NCI-H524 (cell line): ENCODE results near the gene CBR3.
"Not testable (repeated sequence)": the region's sequence is repeated elsewhere in the genome, so short reads cannot be mapped to it uniquely, and the experiment has no call there.

ENCODE experiments used
- DNase-seq, 2 experiments: peaks; one replicate each; lab custom pipeline; 2025; lab: John Stamatoyannopoulos, UW

CBR3 gene

DNA sequence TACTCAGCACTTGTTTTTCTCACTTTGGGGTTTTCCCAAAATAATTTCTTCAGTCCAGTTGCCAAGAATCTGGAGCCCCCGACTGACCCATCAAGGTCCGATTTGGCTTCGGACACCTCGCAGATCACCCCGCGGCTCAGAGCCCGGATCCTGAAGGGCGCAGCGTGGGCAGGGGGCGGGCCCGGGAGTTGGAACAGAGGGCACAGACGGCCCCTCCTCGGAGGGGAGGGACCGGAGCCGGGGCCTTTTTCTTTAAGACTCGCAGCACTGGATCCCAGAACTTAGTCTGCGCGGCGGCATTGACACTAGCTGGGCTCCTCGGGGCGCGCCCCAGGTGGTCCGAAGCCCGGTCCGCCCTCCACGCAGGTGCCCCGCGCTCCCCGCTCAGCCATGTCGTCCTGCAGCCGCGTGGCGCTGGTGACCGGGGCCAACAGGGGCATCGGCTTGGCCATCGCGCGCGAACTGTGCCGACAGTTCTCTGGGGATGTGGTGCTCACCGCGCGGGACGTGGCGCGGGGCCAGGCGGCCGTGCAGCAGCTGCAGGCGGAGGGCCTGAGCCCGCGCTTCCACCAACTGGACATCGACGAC lies at the start of gene CBR3:
TSS of gene CBR3 (plus strand) at position 277 of the 588 bp plus-strand sequence. CDS start at position 391, 114 bp downstream.
- peak; percentile 21 to 52 for DNase-seq

DNA sequence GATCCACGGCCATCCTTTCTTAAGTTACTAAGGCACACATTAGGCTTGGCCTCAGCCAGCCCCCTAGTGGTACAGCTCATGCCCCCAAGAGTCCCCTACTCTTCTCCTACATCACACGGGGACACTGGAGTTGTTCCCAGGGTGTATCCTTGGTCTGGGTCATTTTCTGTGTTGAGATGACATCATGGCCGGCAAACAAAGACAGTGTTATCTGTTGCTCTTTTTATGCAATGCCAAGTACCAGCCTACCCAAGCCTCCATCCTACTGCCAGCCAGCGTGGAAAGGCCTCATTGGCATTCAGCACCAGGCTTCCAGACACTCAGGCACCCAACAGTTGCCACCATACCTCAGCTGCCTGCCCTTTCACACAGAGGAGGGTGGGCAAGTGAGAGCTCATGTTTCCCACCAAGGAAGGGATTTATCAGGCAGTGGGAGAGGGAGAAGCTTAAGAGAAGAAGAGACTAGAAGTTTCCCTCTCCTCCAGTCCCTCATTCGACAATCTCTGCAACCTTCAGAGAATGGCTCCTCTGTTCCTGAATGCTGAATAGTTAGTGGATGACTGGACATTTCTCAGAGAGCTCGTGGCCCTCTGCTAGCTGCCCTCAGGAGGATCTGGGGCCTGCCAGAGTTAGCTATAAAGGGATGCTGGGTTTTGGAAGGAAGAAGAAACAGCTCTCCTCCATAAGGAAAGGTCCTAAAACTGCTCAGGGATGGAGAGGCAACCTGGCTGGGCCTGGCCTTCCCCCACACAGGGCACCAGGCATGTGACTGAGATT lies 47.3 kb upstream of the CBR3 start:
- no peak for DNase-seq

DNA sequence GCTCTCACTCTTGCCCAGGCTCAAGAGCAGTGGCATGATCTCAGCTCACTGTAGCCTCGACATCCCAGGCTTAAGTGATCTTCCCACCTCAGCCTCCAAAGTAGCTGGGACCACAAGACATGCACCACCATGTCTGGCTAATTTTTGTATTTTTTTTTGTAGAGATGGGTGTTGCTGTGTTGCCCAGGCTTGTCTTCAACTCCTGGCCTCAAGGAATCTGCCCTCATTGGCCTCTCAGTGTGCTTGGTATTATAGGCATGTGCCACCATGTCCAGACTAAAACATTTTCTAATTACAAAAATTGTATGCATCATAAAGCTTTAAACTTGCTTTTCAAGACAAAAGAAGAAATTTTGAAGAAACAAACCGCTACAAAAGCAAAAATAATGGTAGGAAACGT lies 44.9 kb upstream of the CBR3 start:
- no peak for DNase-seq

DNA sequence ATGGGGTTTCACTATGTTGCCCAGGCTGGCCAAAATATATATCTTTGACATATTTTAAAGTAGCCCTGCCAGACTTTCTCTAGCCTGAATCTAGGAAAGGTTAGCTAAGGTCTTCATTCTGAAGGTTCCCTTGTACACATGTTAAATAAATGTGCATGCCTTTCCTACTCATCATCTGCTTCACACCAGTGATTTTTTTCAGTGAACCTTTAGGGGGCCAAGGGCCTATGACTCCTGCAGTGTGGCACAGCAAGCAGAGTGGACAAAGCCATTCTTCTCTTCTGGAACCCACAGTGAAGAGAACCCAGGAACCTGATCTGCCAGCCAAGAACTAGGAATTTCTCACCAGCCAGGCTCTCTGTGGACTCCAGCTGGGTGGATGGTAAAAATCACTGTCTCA lies 42.2 kb upstream of the CBR3 start:
- no peak for DNase-seq

DNA sequence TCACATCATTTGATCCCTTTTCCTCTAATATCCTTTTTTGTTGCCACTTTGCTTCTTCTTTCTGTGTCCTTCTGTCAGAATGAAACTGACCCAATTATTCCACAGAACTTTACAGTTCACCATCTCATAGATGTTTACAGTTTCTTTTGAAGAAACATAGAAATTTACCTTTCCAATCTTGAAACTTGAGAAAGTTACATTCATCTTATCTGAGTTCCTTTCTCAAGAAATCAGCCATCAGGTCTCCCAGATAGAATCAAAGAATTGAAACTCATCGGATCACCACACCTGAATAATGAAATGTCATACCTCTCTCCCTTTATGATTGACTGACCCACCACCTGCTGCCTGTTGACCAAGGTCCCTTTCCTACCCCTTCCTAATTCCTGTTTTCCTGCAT lies 41.4 kb upstream of the CBR3 start:
- DNase-seq = no peak

DNA sequence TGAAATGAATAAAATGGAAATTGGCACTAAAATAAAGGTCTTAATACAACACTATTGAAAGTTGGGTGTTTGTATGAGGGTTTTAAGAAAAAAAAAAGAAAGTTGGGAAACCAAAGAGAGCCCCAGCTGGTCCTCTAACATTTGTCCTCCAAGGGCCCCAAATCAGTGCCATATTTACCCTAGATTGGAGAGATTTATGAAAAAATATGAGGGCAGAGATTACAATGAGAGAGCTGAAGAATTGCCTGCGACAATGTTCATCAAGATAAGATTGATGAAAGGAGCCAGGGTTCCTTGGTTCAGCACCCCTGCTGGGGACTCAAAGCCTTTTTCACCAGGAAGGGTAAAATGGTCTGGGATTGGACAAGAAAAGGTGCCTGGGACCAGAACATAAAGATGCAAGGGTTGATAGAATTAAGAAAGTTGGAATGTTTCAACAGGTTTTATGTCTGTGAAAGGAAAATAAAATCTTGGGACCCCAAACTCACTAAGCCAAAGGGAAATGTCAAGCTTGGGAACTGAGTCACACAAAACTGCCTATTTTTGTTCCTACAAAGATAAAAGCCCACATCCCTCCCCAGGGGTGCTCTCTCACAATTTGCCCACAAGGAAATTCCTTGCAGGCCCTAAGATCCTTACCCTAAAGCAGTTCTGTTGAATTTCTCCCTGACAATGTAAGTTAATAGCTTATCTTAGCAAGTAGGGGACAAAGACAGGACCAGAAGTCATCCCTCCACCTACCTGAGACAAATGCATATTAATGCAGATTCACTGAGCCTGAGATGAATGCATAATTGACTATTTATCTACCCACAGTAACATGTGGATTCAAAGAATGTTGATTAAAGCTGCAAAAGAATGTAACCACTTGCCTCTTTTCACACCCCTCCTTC lies 38.2 kb upstream of the CBR3 start:
- DNase-seq = no peak

DNA sequence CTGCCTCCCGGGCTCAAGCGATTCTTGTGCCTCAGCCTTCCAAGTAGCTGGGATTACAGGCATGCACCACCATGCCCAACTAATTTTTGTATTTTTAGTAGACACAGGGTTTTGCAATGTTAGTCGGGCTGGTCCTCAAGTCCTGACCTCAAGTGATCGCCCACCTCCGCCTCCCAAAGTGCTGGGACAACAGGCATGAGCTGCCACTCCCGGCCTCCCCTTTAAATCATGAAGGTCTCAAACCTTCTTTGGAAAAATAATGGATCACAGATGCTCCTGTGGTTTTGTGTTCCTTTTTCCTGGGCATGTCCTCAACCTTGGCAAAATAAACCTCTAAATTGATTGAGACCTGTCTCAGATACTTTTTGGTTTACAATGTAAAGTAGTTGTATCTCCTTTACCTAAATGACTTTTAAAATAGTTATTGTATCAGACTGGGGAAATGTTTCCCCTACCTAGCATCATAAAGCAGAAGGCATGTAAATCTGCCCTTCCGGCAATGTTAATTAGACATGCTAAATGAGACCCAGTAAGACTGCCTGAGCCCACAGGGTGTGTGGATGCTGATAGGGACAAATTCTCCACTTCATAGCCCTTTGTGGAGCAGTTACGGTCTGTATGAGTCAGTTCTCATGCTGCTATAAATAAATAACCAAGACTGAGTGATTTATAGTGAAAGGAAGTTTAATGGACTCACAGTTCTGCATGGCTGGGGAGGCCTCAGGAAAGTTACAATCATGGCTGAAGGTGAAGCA lies 37.3 kb upstream of the CBR3 start:
- DNase-seq = no peak

DNA sequence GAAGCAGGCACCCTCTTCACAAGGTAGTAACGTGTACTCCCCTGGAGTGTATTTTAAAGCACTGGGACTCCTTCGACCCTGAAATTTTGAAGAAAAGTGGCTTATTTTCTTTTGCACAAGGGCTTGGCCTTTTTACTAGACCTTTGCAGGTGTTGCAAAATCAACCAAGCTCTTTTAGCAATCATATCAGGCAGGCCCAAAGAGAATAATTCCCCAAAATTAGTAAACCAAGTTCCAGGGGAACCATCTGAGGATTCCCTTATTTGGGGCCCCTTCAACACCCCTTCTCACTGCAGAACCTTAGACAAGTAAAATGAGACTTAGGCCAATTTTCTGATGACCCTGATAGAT lies 36.7 kb upstream of the CBR3 start:
- no peak for DNase-seq

DNA sequence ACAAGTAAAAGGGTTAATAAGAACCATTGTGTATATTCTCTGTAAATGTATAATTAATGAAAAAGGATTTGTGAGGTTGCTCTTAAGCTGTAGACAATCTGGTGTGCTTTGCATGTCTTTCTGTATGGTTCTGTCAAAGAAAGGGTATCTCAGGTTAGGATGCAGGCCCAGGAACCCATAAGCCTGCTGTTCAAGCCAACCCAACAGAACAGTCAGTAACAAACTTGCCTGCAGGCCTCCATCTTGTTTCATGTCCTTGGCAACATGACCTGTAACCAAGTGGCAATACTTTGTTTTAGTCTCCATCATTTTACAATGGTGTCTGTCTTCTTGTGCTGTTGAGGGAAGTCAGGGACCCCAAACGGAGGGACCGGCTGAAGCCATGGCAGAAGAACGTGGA lies 35.9 kb upstream of the CBR3 start:
- no peak for DNase-seq

DNA sequence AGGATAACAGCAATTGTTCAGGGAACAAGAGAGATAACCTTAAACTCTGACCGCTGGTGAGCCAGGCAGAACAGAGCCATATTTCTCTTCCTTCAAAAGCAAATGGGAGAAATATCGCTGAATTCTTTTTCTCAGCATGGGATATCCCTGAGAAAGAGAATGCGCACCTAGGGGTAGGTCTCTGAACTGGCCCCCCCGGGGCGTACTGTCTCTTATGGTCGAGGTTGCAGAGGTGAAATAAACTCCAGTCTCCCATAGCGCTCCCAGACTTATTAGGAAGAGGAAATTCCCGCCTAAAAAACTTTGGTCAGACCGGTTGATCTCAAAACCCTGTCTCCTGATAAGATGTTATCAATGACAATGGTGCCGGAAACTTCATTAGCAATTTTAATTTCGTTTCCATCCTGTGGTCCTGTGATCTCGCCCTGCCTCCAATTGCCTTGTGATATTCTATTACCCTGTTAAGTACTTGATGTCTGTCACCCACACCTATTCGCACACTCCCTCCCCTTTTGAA lies 35.1 kb upstream of the CBR3 start:
- DNase-seq = not testable (repeated sequence)

DNA sequence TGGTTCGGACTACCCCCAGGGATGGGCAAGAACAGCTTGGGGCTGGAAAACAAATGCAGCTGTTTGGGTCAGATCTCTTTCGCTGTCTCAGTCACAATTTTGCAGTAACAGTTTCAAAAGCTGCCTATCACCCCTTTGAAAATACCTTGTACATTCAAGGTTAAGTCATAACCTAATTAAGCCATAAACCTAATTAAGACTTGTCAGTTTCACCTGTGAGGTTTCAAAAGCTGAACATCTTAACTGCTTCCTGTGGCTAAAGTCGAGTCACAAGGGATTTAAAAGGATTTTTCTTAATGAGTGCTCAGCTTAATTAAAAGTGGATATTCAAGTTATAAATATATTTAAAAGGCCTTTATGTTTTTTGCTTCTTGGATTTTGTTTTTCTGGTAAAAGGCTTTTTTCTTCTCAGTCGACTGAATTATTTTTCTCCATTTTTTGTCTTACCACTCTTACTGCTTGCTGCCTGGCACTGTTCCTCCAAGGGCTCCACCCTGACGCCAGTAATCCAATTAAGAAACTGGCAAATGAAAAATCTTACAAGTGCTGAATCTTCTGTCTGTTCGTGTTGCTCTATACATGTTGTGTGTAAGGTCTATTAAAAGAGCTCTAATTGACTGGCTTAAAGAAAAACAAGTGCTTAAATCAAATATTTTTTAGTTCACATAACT lies 33.8 kb upstream of the CBR3 start:
- peak; percentile 21 to 72 for DNase-seq

DNA sequence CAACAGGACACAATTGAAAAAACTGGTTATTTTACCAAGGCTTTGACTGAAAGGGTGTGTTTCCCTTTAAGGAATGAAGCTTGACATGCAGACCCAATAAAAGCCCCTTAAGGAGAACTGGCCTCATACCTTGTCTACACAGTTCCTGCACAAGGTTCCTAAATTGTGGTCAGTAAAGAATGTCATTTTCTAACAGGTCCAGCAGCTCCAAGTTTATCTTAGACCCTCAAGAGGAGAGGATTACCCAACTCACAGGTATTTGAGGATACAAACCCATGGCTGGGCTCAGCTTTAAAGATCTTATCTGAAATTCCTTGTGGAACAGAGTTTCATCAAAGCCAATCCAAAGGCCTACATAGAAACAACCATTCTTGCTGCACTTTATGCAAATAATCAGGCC lies 31.4 kb upstream of the CBR3 start:
- DNase-seq = no peak

DNA sequence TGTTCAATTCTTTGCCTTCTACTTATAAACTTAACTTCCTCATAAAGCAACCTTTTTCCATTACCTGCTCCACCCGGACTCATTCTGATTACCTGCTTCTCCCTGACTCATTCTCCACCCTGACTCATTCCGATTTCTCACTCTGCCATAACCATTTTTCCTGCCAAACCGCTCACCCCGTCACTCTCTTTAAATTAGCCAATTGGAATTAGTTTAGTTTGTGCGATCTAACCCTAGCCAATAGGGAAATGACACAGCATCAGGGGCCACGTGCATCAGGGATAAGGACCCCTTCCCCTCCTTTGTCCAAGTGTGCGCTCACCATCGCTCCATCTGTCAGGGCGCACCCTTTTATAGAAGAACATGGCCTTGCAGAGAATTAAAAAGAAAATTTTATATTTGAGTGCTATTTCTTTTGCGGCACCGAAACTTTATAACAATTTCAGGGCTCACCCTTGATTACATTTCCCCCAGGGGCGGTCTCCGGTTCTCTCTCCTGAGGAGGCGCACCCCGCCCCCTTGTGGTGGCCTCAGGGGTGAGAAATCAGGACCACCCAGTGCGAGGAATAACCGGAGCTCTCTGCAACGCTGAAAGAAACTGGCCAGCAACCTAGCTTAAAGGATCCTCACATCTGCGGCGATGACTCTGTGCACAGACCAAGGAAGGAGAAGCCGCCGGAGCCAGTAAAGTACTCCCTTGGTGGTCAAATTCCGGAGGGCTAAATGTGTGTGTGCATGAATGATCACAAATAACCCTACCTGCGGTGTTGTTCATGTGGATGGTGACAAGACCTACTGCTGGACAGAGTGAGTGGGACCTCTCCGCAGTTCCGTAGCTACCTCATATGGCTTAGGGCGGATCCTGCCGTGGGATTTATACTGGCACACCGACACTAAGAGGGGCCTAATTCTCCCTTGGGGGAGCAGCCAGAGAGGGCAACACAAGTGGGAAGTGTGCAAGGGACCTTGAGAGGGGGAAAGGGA lies 30.3 kb upstream of the CBR3 start:
- peak in 1 of 2 experiments; percentile 18 for DNase-seq

DNA sequence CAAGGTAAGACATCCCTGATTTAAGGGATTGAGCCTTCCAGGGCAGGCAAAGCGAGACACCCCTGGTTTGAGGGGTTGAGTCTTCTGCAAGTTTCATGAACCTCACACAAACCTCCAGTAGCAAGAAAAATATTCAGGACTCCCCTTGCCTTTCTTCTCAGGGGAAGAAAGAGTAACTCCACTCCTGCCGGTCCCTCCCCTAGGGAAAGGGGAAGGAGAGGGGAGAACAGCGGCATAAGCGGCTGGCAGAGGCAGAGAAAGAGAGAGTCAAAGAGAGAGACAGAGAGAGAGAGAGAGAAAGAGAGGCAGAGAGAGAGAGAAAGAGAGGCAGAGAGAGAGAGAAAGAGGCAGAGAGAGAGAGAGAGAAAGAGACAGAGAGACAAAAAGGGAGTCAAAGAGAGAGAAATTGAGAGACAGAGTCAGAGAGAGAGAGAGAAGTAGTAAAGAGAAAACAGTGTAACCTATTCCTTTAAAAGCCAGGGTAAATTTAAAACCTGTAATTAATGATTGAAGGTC lies 29.5 kb upstream of the CBR3 start:
- DNase-seq = no peak

DNA sequence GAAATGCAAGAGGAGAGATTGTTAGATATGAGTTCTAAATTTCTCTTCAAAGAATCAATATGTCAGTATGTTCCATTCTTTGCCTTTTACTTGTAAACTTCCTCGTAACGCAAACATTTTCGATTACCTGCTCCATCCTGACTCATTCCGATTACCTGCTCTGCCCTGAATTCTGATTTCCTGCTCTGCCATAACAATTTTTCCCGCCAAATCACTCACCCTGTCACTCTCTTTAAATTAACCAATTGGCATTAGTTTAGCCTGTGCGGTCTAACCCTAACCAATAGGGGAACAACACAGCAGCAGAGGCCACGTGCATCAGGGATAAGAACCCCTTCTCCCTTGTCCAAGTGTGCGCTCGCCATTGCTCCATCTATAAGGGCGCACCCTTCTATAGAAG lies 25.0 kb upstream of the CBR3 start:
- DNase-seq = no peak

DNA sequence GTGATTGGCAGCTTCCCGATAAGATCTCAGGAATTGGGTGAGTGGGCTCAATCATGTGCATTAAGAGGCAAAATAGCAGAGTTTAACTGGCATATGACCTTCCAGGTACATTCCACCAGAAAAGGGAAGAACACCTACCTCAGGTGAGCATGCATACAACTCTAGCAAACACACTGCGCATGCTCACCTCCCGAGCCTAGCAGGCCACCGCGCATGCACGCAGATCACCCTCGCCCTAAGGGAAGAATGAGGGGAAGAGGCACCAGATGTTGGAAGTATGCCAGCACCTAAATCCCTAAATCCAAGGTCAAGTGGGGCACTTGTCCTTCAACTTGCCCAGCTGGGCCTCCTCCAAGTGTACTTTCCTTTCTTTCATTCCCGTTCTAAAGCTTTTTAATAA lies 23.6 kb upstream of the CBR3 start:
- peak; percentile 80 to 91 for DNase-seq

DNA sequence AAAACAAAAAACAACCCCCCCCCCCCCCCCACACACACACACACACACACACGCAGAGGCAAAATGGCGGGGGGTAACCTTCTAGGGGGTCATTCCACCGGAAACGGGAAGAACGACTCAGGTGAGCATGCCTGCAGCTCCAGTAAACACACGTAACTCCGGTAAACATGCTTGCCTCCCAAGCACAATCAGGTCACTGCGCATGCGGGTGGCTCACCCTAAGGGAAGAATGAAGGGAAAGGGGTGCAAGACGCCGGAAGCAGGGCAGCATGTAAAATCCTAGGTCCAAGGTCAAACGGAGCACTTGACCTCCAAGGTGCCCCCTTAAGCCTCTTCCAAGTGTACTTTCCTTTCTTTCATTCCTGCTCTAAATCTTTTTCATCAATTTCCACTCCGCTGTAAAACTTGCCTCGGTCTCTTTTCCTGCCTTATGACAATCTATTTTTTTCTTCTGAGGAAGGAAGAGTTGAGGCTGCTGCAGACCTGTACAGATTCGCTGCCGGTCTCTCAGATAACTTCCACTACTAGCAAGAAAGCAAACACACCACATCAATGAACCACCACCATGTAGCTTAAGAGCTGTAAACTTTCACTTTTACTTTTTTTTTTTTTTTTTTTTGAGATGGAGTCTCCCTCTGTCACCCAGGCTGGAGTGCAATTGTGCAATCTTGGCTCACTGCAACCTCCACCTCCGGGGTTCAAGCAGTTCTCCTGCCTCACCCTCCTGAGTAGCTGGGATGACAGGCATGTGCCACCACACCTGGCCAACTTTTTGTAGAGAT lies 21.0 kb upstream of the CBR3 start:
- no peak for DNase-seq

DNA sequence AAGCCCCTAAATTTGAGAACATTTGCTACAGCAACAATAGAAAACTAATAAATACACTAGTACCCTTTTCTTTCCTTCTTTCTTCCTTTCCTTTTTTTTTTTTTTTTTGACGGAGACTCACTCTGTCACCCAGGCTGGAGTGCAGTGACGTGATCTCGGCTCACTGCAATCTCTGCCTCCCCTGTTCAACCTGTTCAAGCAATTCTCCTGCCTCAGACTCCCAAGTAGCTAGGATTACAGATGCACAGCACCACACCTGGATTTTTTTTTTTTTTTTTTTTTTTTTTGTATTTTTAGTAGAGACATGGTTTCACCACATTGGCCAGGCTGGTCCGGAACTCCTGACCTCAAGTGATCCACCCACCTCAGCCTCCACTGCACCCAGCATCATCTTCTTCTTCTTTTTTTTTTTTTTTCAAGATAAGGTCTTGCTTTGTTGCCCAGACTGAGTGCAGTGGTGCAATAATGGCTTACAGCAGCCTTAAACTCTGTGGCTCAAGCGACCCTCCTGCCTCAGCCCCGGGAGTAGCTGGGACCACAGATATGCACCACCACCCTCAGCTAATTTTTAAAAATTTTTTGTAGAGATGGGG lies 19.6 kb upstream of the CBR3 start:
- DNase-seq = no peak

DNA sequence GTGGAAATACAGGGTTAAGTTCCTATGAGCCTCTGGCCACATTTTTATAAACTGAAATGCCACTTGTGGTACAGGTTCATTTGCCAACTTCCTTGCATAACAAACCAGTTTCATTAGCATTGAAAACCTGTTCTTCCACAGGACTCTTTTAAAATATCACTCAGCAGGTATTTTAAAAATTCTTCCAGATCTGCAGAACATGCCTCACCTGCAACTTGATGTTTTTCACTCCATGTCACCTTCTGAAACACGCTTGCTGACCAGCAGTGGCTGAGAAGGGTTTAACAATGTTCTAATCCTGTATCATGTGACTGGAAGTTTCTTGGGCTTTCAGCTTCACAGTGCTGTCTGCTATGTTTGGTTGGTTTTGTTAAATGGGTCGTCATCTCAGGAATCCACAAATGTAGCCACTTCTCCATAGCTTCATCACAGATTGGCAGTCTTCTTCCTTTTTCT lies 17.6 kb upstream of the CBR3 start:
- DNase-seq = no peak
